DMS 273 (cell line): ENCODE results near the gene DCLK2.

Source experiments
- DNase-seq: peaks from one replicate; lab custom pipeline; 2025; ENCODE audit not compliant: unreplicated experiment; lab: John Stamatoyannopoulos, UW

Gene DCLK2

GRCh38 chr4:150068300-150068960 lies 9.8 kb upstream of the DCLK2 start:
- no peak for DNase-seq

GRCh38 chr4:150069353-150069752 lies 8.9 kb upstream of the DCLK2 start:
- no peak for DNase-seq

- DNase-seq: peak; percentile 0
These were observed 7.6 kb upstream of the DCLK2 start for GRCh38 chr4:150070464-150071170.

GRCh38 chr4:150072471-150072870 lies 5.8 kb upstream of the DCLK2 start:
- no peak for DNase-seq

- DNase-seq: no peak
These were observed 5.1 kb upstream of the DCLK2 start for GRCh38 chr4:150072906-150073714.

- DNase-seq: no peak
These were observed 4.2 kb upstream of the DCLK2 start for GRCh38 chr4:150074064-150074463.

- peak; percentile 74 for DNase-seq
These were observed 385 bp downstream of the DCLK2 start for GRCh38 chr4:150078579-150079080.

- DNase-seq: peak; percentile 67
These were observed 886 bp downstream of the DCLK2 start for GRCh38 chr4:150079081-150079581.

- peak; percentile 10 for DNase-seq
These were observed 2.1 kb downstream of the DCLK2 start for GRCh38 chr4:150080337-150080736.

GRCh38 chr4:150080875-150081274 lies 2.6 kb downstream of the DCLK2 start:
- DNase-seq: no peak

GRCh38 chr4:150082241-150082640 lies 4.0 kb downstream of the DCLK2 start:
- peak; percentile 2 for DNase-seq

GRCh38 chr4:150087006-150087405 lies 8.8 kb downstream of the DCLK2 start:
- DNase-seq: no peak

GRCh38 chr4:150089732-150090131 lies 11.5 kb downstream of the DCLK2 start:
- no peak for DNase-seq

- no peak for DNase-seq
These were observed 12.6 kb downstream of the DCLK2 start for GRCh38 chr4:150090836-150091235.

GRCh38 chr4:150094676-150095075 lies 16.4 kb downstream of the DCLK2 start:
- DNase-seq: no peak

GRCh38 chr4:150096625-150097024 lies 18.4 kb downstream of the DCLK2 start:
- DNase-seq: no peak

GRCh38 chr4:150098214-150098613 lies 20.0 kb downstream of the DCLK2 start:
- DNase-seq: no peak

- DNase-seq: no peak
These were observed 26.3 kb downstream of the DCLK2 start for GRCh38 chr4:150104404-150105027.

- peak; percentile 4 for DNase-seq
These were observed 28.6 kb downstream of the DCLK2 start for GRCh38 chr4:150106886-150107285.

- DNase-seq: peak; percentile 1
These were observed 30.4 kb downstream of the DCLK2 start for GRCh38 chr4:150108691-150109090.

GRCh38 chr4:150114641-150115040 lies 36.4 kb downstream of the DCLK2 start:
- no peak for DNase-seq
